ENCODE results near the gene MYH6.

Gene MYH6

GRCh38 chr14:23449314-23449713 is 41.2 kb upstream of the MYH6 start:
- Histone ChIP-seq H3K9me3 (ENCODE audit: severe bottlenecking) (no peaks in the 10 kb centered on the region), H3K4me3 (ENCODE audit: severe bottlenecking) (no peak overlapping the region), H3K27me3 (ENCODE audit: insufficient read depth, poor library complexity, severe bottlenecking) (no peaks in the 10 kb centered on the region), H3K27ac (ENCODE audit: poor library complexity, severe bottlenecking) (no peak overlapping the region), H3K4me1 (ENCODE audit: insufficient read depth, poor library complexity, severe bottlenecking) (no peaks in the 10 kb centered on the region), H3K36me3 (ENCODE audit: low read depth) (no peaks in the 10 kb centered on the region)
- DNase-seq (ENCODE audit: low spot score) (no peak), ATAC-seq (ENCODE audit: low read depth) (no peak)
- TF ChIP-seq CTCF (IDR thresholded peaks at IDR 0.05; ENCODE audit: poor library complexity, severe bottlenecking) = no peak

GRCh38 chr14:23447361-23448350 is 39.6 kb upstream of the MYH6 start:
- H3K9me3 ChIP-seq (ENCODE audit: severe bottlenecking) = no peaks in the 10 kb centered on the region
- H3K4me3 ChIP-seq (ENCODE audit: severe bottlenecking) = no peak overlapping the region
- no peaks in the 10 kb centered on the region for H3K4me1 ChIP-seq (ENCODE audit: insufficient read depth, poor library complexity, severe bottlenecking)
- no peak for DNase-seq (ENCODE audit: low spot score)
- H3K27ac ChIP-seq (ENCODE audit: poor library complexity, severe bottlenecking) = no peak overlapping the region
- no peaks in the 10 kb centered on the region for H3K36me3 ChIP-seq (ENCODE audit: low read depth)
- no peak for TF ChIP-seq CTCF (IDR thresholded peaks at IDR 0.05; ENCODE audit: poor library complexity, severe bottlenecking)
- H3K27me3 ChIP-seq (ENCODE audit: insufficient read depth, poor library complexity, severe bottlenecking) = no peaks in the 10 kb centered on the region
- ATAC-seq (ENCODE audit: low read depth) = no peak

- DNase-seq (ENCODE audit: low spot score) (no peak), ATAC-seq (ENCODE audit: low read depth) (no peak; the same call in 2 of the 3 replicates)
- TF ChIP-seq CTCF (IDR thresholded peaks at IDR 0.05; ENCODE audit: poor library complexity, severe bottlenecking) = no peak
- Histone ChIP-seq H3K4me1 (ENCODE audit: insufficient read depth, poor library complexity, severe bottlenecking) (no peaks in the 10 kb centered on the region), H3K36me3 (ENCODE audit: low read depth) (no peaks in the 10 kb centered on the region), H3K9me3 (ENCODE audit: severe bottlenecking) (no peaks in the 10 kb centered on the region), H3K27ac (ENCODE audit: poor library complexity, severe bottlenecking) (no peak overlapping the region), H3K4me3 (ENCODE audit: severe bottlenecking) (no peak overlapping the region), H3K27me3 (ENCODE audit: insufficient read depth, poor library complexity, severe bottlenecking) (no peaks in the 10 kb centered on the region)
Observed at GRCh38 chr14:23446291-23446851, 38.3 kb upstream of the MYH6 start.

- Histone ChIP-seq H3K4me1 (ENCODE audit: insufficient read depth, poor library complexity, severe bottlenecking) (no peaks in the 10 kb centered on the region), H3K27me3 (ENCODE audit: insufficient read depth, poor library complexity, severe bottlenecking) (no peaks in the 10 kb centered on the region), H3K36me3 (ENCODE audit: low read depth) (no peaks in the 10 kb centered on the region), H3K27ac (ENCODE audit: poor library complexity, severe bottlenecking) (no peak overlapping the region), H3K4me3 (ENCODE audit: severe bottlenecking) (no peak overlapping the region), H3K9me3 (ENCODE audit: severe bottlenecking) (no peaks in the 10 kb centered on the region)
- TF ChIP-seq CTCF (IDR thresholded peaks at IDR 0.05; ENCODE audit: poor library complexity, severe bottlenecking) = no peak
- ATAC-seq (ENCODE audit: low read depth) (no peak), DNase-seq (ENCODE audit: low spot score) (no peak)
Observed at GRCh38 chr14:23445773-23446172, 37.7 kb upstream of the MYH6 start.

All from RWPE2 (cell line).